ENCODE results near the gene IRF4.

DNA sequence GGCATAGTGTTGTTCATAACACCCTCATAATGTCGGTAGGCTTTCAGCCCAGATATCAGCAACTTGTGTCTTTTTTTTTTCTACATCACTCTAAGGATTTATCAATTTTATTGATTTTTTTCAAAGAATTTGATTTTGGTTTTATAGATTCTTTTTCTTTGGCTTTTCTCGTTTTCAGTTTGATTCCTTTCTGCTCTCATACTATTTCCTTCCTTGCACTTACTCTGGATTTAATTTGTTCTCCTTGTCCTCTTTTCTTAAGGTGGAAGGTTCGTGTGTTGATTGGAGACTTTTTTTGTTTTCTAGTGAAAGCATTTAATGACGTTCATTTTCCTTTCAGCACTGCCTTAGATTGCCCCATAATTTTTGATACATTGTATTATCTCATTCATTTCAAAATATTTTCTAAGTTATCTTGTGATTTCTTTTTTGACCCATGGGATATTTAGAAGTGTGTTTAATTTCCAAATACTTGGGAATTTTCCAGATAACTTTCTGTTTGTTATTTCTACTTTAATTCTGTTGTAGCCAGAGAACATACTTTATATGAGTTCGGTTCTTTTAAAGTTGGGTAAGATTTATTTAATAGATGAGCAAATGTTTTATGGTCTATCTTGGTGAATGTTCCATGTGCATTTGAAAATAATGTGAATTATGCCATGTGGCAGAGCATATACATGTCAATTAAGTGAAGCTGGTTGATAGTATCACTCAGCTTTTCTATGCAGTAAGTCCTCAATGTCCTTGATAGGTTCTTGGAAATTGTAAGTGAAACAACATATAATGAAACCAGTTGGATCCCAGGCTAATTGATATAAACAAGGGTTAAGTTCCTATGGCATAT, 62.8 kb downstream of the IRF4 start:
- TF ChIP-seq, protein P1, sequence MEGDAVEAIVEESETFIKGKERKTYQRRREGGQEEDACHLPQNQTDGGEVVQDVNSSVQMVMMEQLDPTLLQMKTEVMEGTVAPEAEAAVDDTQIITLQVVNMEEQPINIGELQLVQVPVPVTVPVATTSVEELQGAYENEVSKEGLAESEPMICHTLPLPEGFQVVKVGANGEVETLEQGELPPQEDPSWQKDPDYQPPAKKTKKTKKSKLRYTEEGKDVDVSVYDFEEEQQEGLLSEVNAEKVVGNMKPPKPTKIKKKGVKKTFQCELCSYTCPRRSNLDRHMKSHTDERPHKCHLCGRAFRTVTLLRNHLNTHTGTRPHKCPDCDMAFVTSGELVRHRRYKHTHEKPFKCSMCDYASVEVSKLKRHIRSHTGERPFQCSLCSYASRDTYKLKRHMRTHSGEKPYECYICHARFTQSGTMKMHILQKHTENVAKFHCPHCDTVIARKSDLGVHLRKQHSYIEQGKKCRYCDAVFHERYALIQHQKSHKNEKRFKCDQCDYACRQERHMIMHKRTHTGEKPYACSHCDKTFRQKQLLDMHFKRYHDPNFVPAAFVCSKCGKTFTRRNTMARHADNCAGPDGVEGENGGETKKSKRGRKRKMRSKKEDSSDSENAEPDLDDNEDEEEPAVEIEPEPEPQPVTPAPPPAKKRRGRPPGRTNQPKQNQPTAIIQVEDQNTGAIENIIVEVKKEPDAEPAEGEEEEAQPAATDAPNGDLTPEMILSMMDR (IDR thresholded peaks at IDR 0.05), result no peak
- TF ChIP-seq POLR2A (IDR thresholded peaks at IDR 0.05), result no peak
